Psoas muscle (tissue), 8 donors: ENCODE measurements around the gene RPAIN. TPM values are rescaled to one million over a fixed set of nuclear protein-coding genes. Genes with fewer than 3 reads are reported as not detected.

Source experiments
- ATAC-seq, 4 donors: fragments of 200-7000 bp; cut with Tn5 transposase; one replicate each; pipeline ENCODE4 v1.9.1; 2020; ENCODE audit warnings: moderate library complexity in 3 of 4, mild to moderate bottlenecking in 2 of 4
- DNase-seq, 2 donors: peaks; one replicate each; pipeline ENCODE4 v3.0.0-alpha.2; 2020
- H3K27ac ChIP-seq: fragments of 200-600 bp; one replicate; pipeline ENCODE4 v1.8.0; 2022
- H3K27me3 ChIP-seq, 3 donors: fragments of 200-600 bp in 1 of 3; one replicate each; pipeline versions ENCODE4 v1.6.1 to v1.8.0; 2013 to 2022; ENCODE audit warnings: low read length in 2 of 3, mild to moderate bottlenecking in 2 of 3, moderate library complexity in 1 of 3; ENCODE audit not compliant: insufficient read depth in 3 of 3
- H3K36me3 ChIP-seq, 2 donors: fragments of 200-600 bp in 1 of 2; one replicate each; pipeline versions ENCODE4 v1.6.1 to v1.8.0; 2013 to 2022; ENCODE audit warnings: low read depth in 1 of 2, mild to moderate bottlenecking in 1 of 2, moderate library complexity in 1 of 2; ENCODE audit not compliant: insufficient read depth in 1 of 2
- H3K4me1 ChIP-seq: fragments of 200-600 bp; one replicate; pipeline ENCODE4 v1.8.0; 2022
- H3K4me3 ChIP-seq: fragments of 200-600 bp; one replicate; pipeline ENCODE4 v1.8.0; 2022; ENCODE audit warnings: mild to moderate bottlenecking
- H3K9me3 ChIP-seq: fragments of 200-600 bp; one replicate; pipeline ENCODE4 v1.8.0; 2022
- CTCF ChIP-seq: fragments of 200-600 bp; IDR thresholded peaks from one replicate; pipeline ENCODE4 v1.8.0; 2022; ENCODE audit warnings: antibody characterized with exemption
- WGBS, 3 donors: extraction: QIAGEN DNeasy Blood & Tissue Kit; methylation state at CpG; one replicate each; pipeline versions ENCODE4 v1.1.6 to v1.1.7; 2013; 5-methylcytosine and 5-hydroxymethylcytosine counted together
- intact Hi-C, 2 donors: fragments of 100-400 bp; cut with DNase I; formaldehyde crosslinking; loops; one replicate each; pipeline versions ENCODE4 v1.11.0 to v1.14.2; 2022
- polyA plus RNA-seq, 3 donors: library from polyadenylated mRNA; stranded (reverse); fragments of 200-250 nt; gene quantifications; one replicate each; pipeline ENCODE4 v1.2.3, GENCODE V29; 2013
- total RNA-seq, 4 donors: library from RNA; stranded (reverse); fragmentation: NEBNext Ultra II Directional in 2 of 4; extraction: Animal tissue kit (Norgen Biotek cat#: 25700) in 2 of 4; gene quantifications; one replicate each; pipeline versions ENCODE4 v1.2.1 to v1.2.4, GENCODE V29; 2021 to 2023
- donor health status: healthy with polysubstance abuse.
- donor health status: DM: no; HTN: no; CAD: no; lungs with moderate emphysema.
- donor health status: Bipolar disorder and iron deficiency.
- donor health status: healthy.
- donor health status: DM: yes; HTN: yes; CAD: no.
- donor health status: DM: no; HTN: no; CAD: no.
- donor health status: DM: no; HTN: no; CAD: no.
- donor health status: DM: yes; HTN: yes; CAD: no.

RPAIN gene
- total and polyA plus RNA-seq, 7 donors: 24.7 to 65.2 (median 28.9) TPM

GRCh38 chr17:5379351-5380107 lies 40.5 kb upstream of the RPAIN start:
- no peak overlapping the region for H3K4me3 ChIP-seq
- no peaks in the 10 kb centered on the region for H3K27me3 ChIP-seq
- no peaks in the 10 kb centered on the region for H3K4me1 ChIP-seq
- intact Hi-C loops: no loop called here
- no peak for TF ChIP-seq CTCF
- no peak overlapping the region for H3K27ac ChIP-seq
- WGBS, 3 donors: 87 to 95% (median 89%) methylated on average over 11 of the region's 11 CpGs
- DNase-seq (no peak), ATAC-seq (no peak)
- no peaks in the 10 kb centered on the region for H3K9me3 ChIP-seq
- H3K36me3 ChIP-seq: peaks cover 14 to 100% of the 10 kb centered on the region in 2 donors

- Histone ChIP-seq H3K36me3 (peaks cover 24 to 100% of the 10 kb centered on the region in 2 donors), H3K27ac (peak overlapping the region; percentile 10), H3K9me3 (no peaks in the 10 kb centered on the region), H3K4me3 (no peak overlapping the region), H3K27me3 (no peaks in the 10 kb centered on the region), H3K4me1 (no peaks in the 10 kb centered on the region)
- intact Hi-C loops: no loop called here
- TF ChIP-seq CTCF: no peak
- ATAC-seq (peak in 3 of 4 donors; percentile 16 to 36 (median 17)), DNase-seq (no peak)
- WGBS, 3 donors: 48 to 60% (median 52%) methylated on average over 7 of the region's 7 CpGs
Measured at GRCh38 chr17:5380491-5381135, 39.4 kb upstream of the RPAIN start.

GRCh38 chr17:5381542-5381941 lies 38.4 kb upstream of the RPAIN start:
- Histone ChIP-seq H3K4me1 (no peaks in the 10 kb centered on the region), H3K4me3 (no peak overlapping the region), H3K27me3 (no peaks in the 10 kb centered on the region), H3K36me3 (peaks cover 25 to 100% of the 10 kb centered on the region in 2 donors), H3K27ac (no peak overlapping the region), H3K9me3 (no peaks in the 10 kb centered on the region)
- no peak for TF ChIP-seq CTCF
- ATAC-seq (peak; percentile 10 to 27 (median 26)), DNase-seq (no peak)
- 92 to 96% (median 95%) methylated on average over 4 of the region's 4 CpGs for WGBS, 3 donors
- intact Hi-C loops: no loop called here

DNA sequence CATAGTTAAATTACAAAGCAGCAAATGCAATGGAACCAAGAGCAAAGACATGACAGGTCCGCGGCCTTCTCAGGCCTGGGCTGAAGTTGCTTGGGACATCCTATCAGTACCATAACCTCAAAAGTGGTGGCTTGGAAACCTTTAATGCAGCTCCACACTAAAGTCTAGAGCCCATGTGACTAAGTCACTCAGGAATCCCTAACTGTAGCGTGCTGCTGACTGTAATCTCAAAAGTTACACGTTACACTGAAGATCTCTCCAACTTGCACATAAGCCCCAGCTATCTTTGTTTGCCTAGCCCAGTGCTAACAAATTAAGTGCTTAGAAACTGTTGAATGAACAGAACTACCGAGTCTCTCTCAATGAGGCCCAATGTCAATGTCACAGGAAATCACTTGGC lies 28.3 kb upstream of the RPAIN start:
- DNase-seq (no peak), ATAC-seq (peak in 3 of 4 donors; percentile 6 to 20 (median 8))
- Histone ChIP-seq H3K27me3 (no peaks in the 10 kb centered on the region), H3K4me1 (no peaks in the 10 kb centered on the region), H3K9me3 (no peaks in the 10 kb centered on the region), H3K4me3 (no peak overlapping the region), H3K27ac (no peak overlapping the region), H3K36me3 (peaks cover 28 to 100% of the 10 kb centered on the region in 2 donors)
- no peak for TF ChIP-seq CTCF
- intact Hi-C loops: no loop called here
- 85 to 92% (median 89%) methylated on average over 5 of the region's 5 CpGs for WGBS, 3 donors
